ENCODE data around the gene TP53.

Gene TP53

GRCh38 chr17:7687072-7687907 lies at the start of gene TP53:
Gene TP53, minus strand, starts transcription at chr17:7687490. Its CDS starts 10,896 bp downstream, at chr17:7676594.
- TF ChIP-seq CTCF (IDR thresholded peaks at IDR 0.05; ENCODE audit: control insufficient read depth, extremely low read depth, insufficient read depth) = no peak
- DNase-seq (ENCODE audit: low read depth) = peak; percentile 90
- peak within 1 kb of the TSS; percentile 95 for H3K4me3 ChIP-seq (ENCODE audit: low read depth, low read length)

GRCh38 chr17:7732981-7733539 lies 45.8 kb upstream of the TP53 start:
- H3K4me3 ChIP-seq (ENCODE audit: low read depth, low read length) = no peak overlapping the region
- no peak for TF ChIP-seq CTCF (IDR thresholded peaks at IDR 0.05; ENCODE audit: control insufficient read depth, extremely low read depth, insufficient read depth)
- DNase-seq (ENCODE audit: low read depth) = no peak

GRCh38 chr17:7729816-7730215 lies 42.5 kb upstream of the TP53 start:
- no peak for DNase-seq (ENCODE audit: low read depth)
- TF ChIP-seq CTCF (IDR thresholded peaks at IDR 0.05; ENCODE audit: control insufficient read depth, extremely low read depth, insufficient read depth) = no peak
- H3K4me3 ChIP-seq (ENCODE audit: low read depth, low read length) = no peak overlapping the region

- no peak for DNase-seq (ENCODE audit: low read depth)
- TF ChIP-seq CTCF (IDR thresholded peaks at IDR 0.05; ENCODE audit: control insufficient read depth, extremely low read depth, insufficient read depth) = no peak
- no peak overlapping the region for H3K4me3 ChIP-seq (ENCODE audit: low read depth, low read length)
Observed at GRCh38 chr17:7727886-7728285, 40.6 kb upstream of the TP53 start.

DNA sequence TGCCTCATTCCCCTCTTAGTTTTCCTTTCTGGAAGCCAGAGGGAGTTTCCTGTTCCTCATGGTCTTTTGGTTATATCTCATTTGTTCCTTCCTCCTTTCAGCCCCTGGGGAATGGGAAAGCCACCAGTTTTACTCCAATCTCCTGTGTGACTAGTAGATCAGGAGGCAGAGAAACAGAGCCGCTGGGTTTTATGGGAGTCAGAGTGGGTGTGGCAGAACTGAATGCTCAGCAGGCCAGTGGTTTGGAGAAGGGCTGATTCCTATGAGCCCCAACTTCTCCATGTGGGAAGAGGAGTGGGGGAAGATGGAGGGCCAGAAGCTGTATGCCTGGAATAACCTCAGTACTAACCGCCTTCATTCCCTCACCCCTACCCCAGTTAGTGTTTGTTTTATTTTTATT lies 34.3 kb upstream of the TP53 start:
- TF ChIP-seq CTCF (IDR thresholded peaks at IDR 0.05; ENCODE audit: control insufficient read depth, extremely low read depth, insufficient read depth) = no peak
- no peak overlapping the region for H3K4me3 ChIP-seq (ENCODE audit: low read depth, low read length)
- DNase-seq (ENCODE audit: low read depth) = no peak

DNA sequence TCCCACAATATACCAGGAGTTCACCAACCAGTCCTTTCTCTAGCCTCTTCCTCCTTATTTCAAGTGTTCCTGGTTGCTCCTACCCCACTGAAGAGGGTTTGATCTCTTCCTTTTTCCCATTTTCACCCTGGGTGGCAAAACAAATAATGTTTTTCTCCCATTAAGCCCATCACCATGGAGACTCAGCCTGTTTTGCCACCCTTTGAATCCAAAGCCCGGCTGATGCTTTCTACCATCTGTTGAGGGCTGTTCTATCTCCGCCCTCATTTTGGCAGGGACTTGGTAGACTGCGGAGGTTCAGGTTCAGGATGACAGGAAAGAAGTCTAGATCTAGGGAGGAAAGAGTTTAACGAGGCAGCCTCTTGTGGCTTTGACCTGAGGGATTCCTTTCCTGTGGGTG lies 32.8 kb upstream of the TP53 start:
- no peak for DNase-seq (ENCODE audit: low read depth)
- H3K4me3 ChIP-seq (ENCODE audit: low read depth, low read length) = no peak overlapping the region
- no peak for TF ChIP-seq CTCF (IDR thresholded peaks at IDR 0.05; ENCODE audit: control insufficient read depth, extremely low read depth, insufficient read depth)

Measured in LNCaP clone FGC (cell line).